A549 (cell line): Measurements from ENCODE around the gene FIGN.

Experiments
- BHLHE40 ChIP-seq: IDR thresholded peaks from 2 replicates; pipeline ENCODE4 v1.6.1; 2012; ENCODE audit warnings: low read depth, low read length, inconsistent platforms
- CTCF ChIP-seq: fragments of >200 bp; sonication (Bioruptor Twin); formaldehyde crosslinking; IDR thresholded peaks from 3 replicates; pipeline ENCODE4 v1.5.1; 2016
- EHMT2 ChIP-seq: fragments of 200-600 bp; sonication (generic); IDR thresholded peaks from 2 replicates; pipeline ENCODE4 v1.6.1; 2016; ENCODE audit warnings: antibody characterized with exemption, low read depth, mild to moderate bottlenecking, moderate library complexity
- EP300 ChIP-seq, 2 experiments: fragments of >200 bp; sonication (Bioruptor Twin); formaldehyde crosslinking; IDR thresholded peaks; 2 replicates in 1 of 2; 3 replicates in 1 of 2; pipeline ENCODE4 v1.6.1; 2016 to 2017
- FOXS1 ChIP-seq: fragments of 250-450 bp; sonication (Bioruptor Pico); IDR thresholded peaks from 2 replicates; pipeline ENCODE4 v1.5.0; 2020; ENCODE audit warnings: mild to moderate bottlenecking, moderate library complexity
- HMGXB4 ChIP-seq: fragments of 250-450 bp; sonication (Bioruptor Pico); IDR thresholded peaks from 2 replicates; pipeline ENCODE4 v1.5.0; 2021; ENCODE audit warnings: mild to moderate bottlenecking, moderate library complexity, borderline replicate concordance
- JUN ChIP-seq, 2 experiments: fragments of >200 bp; sonication (Bioruptor Twin); formaldehyde crosslinking; IDR thresholded peaks; 2 replicates in 1 of 2; 3 replicates in 1 of 2; pipeline ENCODE4 v1.6.1; 2016 to 2017
- PBX3 ChIP-seq: IDR thresholded peaks from 2 replicates; pipeline ENCODE4 v1.6.1; 2012
- POLR2A ChIP-seq: IDR thresholded peaks from 2 replicates; pipeline ENCODE4 v1.6.1; 2012; ENCODE audit warnings: mild to moderate bottlenecking, low read length
- RARB ChIP-seq: fragments of 250-450 bp; sonication (Bioruptor Pico); IDR thresholded peaks from 2 replicates; pipeline ENCODE4 v1.8.0; 2021; ENCODE audit warnings: mild to moderate bottlenecking, moderate library complexity
- ZFP36 ChIP-seq: fragments of 450-650 bp; IDR thresholded peaks from 2 replicates; pipeline ENCODE4 v1.6.1; 2014; ENCODE audit warnings: borderline replicate concordance; ENCODE audit not compliant: partially characterized antibody

GRCh38 chr2:163785162-163785561 is 49.4 kb upstream of the FIGN start:
- TF ChIP-seq RARB (CRISPR knock-in tag) (no peak), FOXS1 (CRISPR knock-in tag) (no peak), BHLHE40 (no peak), CTCF (no peak), EHMT2 (no peak), ZFP36 (no peak), PBX3 (no peak), EP300 (IDR thresholded peaks at IDR 0.05) (no peak), POLR2A (no peak), HMGXB4 (no peak), JUN (IDR thresholded peaks at IDR 0.05) (no peak)
